GM08714 (cell line): ENCODE measurements around the gene PTPRU.

ENCODE experiments used
- H3K4me3 ChIP-seq: fragments of 200-500 bp; sonication (Bioruptor generic); 2 replicates; pipeline ENCODE4 v1.5.1; 2014; ENCODE audit warnings: mild to moderate bottlenecking, low read length, inconsistent platforms
- ZNF274 ChIP-seq: IDR thresholded peaks from 2 replicates; pipeline ENCODE4 v1.6.1; 2012; ENCODE audit warnings: mild to moderate bottlenecking, low read depth, low read length

PTPRU gene

GRCh38 chr1:29279951-29280391 lies 43.6 kb downstream of the PTPRU start:
- no peak overlapping the region for H3K4me3 ChIP-seq
- no peak for TF ChIP-seq ZNF274

GRCh38 chr1:29280409-29281131 lies 44.2 kb downstream of the PTPRU start:
- TF ChIP-seq ZNF274: no peak
- no peak overlapping the region for H3K4me3 ChIP-seq

- no peak for TF ChIP-seq ZNF274
- H3K4me3 ChIP-seq: no peak overlapping the region
Observed at GRCh38 chr1:29281571-29281970, 45.2 kb downstream of the PTPRU start.

DNA sequence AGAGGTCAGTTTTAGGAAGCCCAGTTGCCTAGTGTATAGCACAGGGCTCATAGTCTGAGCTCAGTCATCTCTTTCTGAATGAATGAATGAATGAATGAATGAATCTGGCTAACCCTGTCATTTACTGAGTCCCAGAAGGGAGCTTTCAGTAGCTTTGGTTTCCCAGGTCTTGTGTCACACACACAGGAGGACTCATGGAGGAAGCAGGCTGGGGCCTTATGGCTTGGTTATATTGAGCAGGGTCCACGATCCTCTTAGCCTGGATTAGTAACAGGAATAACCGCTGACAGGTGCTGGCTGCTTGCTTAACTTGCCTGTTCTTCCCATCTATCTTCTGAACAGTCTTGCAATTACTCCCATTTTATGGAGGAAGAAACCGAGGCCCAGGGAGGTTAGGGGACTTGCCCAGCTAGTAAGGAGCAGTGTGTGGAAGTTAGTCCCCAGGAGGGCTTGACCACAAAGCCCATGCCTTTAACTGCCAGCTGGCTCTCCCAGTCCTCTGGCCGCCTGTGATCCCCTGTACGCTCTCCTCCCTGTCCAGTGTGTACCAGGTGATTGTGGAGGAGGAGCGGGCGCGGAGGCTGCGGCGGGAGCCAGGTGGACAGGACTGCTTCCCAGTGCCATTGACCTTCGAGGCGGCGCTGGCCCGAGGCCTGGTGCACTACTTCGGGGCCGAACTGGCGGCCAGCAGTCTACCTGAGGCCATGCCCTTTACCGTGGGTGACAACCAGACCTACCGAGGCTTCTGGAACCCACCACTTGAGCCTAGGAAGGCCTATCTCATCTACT lies 46.0 kb downstream of the PTPRU start:
- no peak overlapping the region for H3K4me3 ChIP-seq
- TF ChIP-seq ZNF274: no peak

DNA sequence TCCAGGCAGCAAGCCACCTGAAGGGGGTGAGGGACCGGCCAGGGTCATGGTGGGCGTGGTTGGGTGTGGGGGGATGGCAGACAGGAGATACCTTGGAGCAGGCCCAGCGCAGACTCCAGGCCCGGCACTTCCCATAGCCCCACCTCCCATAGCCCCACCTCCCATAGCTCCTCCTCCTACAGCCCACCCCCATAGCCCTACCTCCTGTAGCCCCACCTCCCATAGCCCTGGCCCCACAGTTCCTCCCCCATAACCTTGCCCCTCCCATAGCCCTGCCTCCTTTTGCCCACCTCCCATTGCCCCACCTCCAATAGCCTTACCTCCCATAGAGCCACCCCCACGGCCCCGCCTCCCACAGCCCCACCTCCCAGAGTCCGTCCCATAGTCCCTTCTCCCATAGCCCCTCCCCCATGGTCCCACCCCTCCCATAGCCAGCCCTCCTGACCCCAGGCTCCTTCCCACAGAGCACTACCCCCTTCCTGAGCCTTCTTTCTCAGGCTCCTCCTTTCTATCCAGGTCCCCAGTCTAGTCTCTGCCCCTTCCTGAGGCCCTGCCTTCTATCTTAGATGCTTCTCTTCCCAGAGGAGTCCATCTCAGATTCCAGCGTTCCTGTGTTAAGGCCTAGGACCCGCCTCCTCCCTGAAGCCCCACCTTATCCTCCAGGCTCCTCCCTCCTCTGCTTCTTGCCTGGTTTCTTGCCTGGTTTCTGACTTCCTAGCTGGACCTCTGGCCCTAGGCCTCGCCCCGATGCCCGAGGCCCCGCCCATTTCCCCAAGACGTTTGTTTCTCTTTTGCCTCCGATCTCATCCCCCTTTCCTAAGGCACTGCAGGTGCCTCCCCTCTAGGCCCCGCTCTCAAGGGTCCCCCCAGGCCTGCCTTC lies 46.8 kb downstream of the PTPRU start:
- no peak overlapping the region for H3K4me3 ChIP-seq
- no peak for TF ChIP-seq ZNF274

- no peak overlapping the region for H3K4me3 ChIP-seq
Observed at GRCh38 chr1:29283804-29284195, 47.5 kb downstream of the PTPRU start.

GRCh38 chr1:29284286-29284960 lies 48.1 kb downstream of the PTPRU start:
- TF ChIP-seq ZNF274: no peak

More at GRCh38 chr1:29283804-29284195, 47.5 kb downstream of the PTPRU start:
- TF ChIP-seq ZNF274: no peak

DNA sequence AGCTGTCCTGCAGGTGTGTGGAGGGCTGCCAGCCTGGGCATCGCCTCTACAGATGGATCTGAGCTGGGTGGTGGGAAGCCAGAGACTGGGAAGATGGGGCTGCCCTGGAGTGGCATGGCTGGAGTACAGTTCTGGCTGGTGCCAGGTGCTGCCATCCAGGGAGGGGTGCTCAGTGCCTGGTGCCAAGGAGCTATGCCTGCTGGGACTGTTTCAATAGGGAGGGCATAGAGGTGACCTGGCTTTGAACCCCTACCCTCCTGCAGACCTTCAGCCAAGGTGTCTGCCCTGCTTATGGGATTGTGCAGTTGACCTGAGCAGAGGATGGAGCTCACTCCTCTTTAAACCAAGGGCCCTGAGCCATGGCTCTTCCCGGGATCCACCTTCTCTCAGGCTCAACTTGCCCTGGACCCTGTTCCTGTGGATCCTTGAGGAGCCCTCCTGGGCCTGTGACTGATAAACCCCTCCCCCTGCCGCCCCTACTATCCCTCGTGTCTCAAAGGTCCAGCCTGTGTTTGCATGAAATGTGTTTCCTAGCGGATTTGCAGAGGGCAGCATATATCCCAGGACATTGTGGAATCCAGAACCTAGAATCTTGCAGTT lies 48.7 kb downstream of the PTPRU start:
- no peak for TF ChIP-seq ZNF274
- H3K4me3 ChIP-seq: no peak overlapping the region

More at GRCh38 chr1:29284286-29284960, 48.1 kb downstream of the PTPRU start:
- no peak overlapping the region for H3K4me3 ChIP-seq

- no peak for TF ChIP-seq ZNF274
- H3K4me3 ChIP-seq: no peak overlapping the region
Observed at GRCh38 chr1:29285771-29286170, 49.4 kb downstream of the PTPRU start.

- H3K4me3 ChIP-seq: no peak overlapping the region
- no peak for TF ChIP-seq ZNF274
Observed at GRCh38 chr1:29286194-29286767, 50.0 kb downstream of the PTPRU start.

DNA sequence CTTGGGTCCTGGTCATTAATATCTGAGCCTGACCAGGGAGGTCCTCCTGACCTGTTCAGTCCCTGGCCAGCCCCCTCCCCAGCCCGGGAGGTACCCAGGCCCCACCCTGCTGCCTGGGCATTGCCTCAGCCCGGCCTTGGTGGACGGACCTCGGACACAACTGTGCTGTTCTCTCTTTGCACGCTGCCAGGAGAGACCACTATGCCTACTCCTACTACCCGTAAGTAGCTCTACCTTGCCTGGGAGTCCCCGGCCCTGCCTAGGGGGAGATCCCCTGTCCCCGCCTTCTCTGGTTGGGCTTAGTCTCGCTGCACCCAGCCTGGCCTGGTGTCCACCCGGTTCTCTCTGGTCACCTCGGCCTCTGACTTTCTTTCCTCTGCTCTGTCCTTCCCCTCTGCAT lies 53.2 kb downstream of the PTPRU start:
- TF ChIP-seq ZNF274: no peak
- H3K4me3 ChIP-seq: no peak overlapping the region

DNA sequence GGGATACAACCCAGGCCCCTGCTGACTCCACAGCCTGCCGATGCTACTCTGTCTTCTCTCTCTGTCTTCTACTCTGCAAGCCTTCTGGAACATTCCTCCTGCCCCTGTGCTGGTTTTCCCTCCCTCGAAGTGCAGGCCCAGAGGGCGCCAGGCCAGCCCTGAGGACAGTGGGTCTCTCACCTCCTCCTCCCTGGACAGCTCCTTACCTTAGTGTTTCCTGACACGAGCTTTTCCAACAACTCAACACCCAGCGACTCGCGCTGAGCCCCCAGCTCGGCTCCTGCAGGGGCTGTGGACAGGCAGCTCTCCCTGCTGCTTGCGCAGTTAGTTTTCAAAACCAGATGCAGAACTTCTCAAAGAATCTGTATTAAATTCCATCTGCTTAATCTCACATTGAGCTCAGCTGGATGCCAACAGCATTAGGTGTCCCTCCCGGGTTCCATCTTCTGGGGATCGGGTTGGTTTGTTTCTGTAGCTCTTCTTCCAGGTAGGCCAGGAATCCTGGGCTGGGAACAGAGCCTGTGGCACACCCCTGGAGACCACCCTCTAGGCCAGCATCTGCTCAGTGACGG lies 54.2 kb downstream of the PTPRU start:
- TF ChIP-seq ZNF274: no peak
- H3K4me3 ChIP-seq: no peak overlapping the region

GRCh38 chr1:29291756-29292155 lies 55.4 kb downstream of the PTPRU start:
- no peak for TF ChIP-seq ZNF274
- no peak overlapping the region for H3K4me3 ChIP-seq
